GM10266 (cell line): ENCODE measurements around the gene UQCRC2.
"Not testable (repeated sequence)": the region's sequence is repeated elsewhere in the genome, so short reads cannot be mapped to it uniquely, and the experiment has no call there.

ENCODE experiments used
- DNase-seq: peaks from one replicate; pipeline ENCODE4 v3.0.0; 2012; ENCODE audit errors: extremely low spot score
- TF ChIP-seq, protein P1 (sequence below): IDR thresholded peaks from 2 replicates; pipeline ENCODE4 v1.5.1; 2012; ENCODE audit warnings: mild to moderate bottlenecking, low read depth; ENCODE audit not compliant: control insufficient read depth, insufficient read depth; ENCODE audit errors: missing control alignments

The UQCRC2 gene

DNA sequence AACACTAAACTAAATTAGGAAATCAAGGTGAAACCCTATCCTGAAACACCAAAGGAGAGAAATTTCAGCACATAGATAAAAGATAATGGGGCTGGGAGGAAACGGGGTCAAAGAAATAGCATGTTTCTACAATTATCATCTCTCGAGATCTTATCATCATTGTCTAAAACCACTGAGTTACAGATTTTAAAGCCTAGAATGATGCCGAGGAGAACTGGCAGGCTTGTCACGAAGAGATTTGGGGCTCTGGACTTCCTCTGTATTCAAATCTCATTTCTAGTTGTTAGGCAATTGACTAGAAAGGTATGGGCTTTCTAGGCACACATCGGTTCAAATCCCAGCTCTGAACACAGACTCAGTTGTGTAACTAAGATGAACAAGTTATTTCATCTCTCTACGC is 38.5 kb downstream of the UQCRC2 start:
- TF ChIP-seq, protein P1, sequence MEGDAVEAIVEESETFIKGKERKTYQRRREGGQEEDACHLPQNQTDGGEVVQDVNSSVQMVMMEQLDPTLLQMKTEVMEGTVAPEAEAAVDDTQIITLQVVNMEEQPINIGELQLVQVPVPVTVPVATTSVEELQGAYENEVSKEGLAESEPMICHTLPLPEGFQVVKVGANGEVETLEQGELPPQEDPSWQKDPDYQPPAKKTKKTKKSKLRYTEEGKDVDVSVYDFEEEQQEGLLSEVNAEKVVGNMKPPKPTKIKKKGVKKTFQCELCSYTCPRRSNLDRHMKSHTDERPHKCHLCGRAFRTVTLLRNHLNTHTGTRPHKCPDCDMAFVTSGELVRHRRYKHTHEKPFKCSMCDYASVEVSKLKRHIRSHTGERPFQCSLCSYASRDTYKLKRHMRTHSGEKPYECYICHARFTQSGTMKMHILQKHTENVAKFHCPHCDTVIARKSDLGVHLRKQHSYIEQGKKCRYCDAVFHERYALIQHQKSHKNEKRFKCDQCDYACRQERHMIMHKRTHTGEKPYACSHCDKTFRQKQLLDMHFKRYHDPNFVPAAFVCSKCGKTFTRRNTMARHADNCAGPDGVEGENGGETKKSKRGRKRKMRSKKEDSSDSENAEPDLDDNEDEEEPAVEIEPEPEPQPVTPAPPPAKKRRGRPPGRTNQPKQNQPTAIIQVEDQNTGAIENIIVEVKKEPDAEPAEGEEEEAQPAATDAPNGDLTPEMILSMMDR: no peak
- DNase-seq: no peak

DNA sequence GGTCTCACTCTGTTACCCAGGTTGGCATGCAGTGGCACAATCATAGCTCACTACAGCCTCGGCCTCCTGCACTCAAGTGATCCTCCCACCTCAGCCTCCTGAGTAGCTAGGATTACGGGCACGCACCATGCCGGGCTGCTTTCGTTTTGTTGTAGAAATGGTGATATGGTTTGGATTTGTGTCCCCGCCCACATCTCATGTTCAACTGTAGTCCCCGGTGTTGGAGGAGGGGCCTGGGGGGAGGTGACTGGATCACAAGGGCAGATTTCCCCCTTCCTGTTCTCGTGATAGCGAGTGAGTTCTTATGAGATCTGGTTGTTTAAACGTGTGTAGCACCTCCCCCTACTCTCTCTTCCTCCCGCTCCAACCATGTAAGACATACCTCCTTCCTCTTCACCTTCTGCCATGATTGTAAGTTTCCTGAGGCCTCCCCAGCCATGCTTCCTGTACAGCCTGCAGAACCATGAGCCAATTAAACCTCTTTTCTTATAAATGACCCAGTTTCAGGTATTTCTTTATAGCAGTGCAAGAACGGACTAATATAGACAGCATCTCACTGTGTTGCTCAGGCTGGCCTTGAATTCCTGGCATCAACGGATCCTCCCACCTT is 41.8 kb downstream of the UQCRC2 start:
- TF ChIP-seq, protein P1: no peak
- no peak for DNase-seq

DNA sequence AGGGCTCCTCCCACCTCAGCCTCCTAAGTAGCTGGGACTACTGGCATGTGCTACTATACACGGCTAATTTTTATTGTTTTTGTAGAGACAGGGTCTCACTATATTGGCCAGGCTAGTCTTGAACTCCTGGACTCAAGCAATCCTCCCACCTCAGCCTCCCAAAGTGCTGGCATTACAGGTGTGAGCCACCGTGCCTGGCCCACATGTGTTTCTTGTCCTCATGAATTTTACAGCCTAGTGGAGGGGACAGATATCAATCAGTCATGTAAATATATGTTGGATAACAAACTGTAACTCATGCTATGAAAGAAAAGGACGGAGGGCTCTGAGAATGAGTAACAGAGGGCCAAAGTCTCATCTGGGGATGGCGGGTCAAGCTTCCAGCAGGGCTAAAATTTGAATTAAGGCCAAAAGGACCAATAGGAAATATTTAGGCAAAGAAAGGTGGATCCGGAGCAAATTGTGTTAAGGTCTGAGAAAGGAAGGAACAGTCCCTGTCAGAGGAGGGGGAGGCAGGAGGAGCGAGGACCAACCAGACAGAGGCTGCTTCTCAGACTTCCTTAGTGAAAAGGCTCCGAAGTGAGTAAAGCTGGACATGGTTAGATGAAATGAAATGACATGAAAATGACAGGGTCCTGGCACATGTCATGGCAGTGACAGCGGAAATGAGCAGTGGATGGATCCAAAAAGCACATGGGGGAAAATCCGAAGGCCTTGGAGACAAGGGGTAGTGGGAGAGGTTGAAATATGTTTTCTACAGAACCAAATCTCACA is 43.9 kb downstream of the UQCRC2 start:
- no peak for DNase-seq
- TF ChIP-seq, protein P1: no peak

DNA sequence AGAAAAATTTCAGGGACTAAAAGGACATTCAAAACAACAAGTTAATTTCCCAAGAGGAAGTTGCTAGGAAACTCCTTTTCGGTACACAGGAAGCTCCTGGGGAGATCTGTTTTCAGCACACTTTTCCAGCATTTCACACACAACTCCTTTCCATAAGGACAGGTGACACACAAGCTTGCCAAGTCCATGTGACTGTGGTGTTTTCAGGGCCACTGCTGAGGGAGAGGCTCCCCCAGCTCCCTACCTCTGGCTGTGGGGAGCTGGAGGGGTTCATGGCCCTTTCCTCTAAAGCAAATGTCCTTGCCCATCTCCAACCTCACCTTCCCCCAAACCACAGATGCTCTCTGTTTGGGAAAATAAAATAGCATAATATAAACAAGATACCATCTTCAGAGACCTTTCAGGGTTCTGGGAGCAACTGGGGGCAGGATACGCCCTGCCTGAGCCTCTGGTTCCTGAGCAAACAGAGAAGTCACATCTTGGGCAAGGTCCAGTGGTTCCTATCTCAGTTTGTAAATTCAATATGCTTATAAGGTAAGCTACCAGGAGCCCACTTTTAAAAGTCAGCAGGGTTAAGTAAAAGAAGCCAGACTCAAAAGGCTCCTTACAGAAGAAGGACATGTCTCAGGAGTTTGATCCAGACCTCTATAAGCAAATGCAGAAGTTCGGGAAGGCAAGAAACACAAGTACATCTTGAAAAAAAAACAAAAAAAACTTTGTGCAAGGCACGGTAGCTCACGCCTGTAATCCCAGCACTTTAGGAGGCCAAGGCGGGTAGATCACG is 44.7 kb downstream of the UQCRC2 start:
- no peak for DNase-seq
- TF ChIP-seq, protein P1: no peak

DNA sequence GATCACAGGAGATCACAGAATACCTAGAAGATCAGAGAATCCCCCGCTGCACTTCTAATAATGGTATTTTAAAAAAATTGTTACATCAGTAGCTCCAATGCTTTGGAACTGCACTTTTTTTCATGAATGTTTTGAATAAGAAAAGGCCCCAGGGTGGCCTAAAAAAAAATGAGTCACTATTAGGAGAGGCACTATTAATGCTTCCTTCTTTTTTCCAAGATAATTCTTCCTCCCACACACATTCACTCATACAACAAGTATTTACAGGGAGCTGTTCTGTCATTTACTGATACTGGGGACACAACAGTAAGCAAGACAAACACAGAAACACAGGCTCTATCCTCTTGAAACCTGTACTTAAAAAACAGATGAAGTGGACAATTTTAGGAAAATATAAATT is 48.4 kb downstream of the UQCRC2 start:
- TF ChIP-seq, protein P1: no peak
- no peak for DNase-seq

DNA sequence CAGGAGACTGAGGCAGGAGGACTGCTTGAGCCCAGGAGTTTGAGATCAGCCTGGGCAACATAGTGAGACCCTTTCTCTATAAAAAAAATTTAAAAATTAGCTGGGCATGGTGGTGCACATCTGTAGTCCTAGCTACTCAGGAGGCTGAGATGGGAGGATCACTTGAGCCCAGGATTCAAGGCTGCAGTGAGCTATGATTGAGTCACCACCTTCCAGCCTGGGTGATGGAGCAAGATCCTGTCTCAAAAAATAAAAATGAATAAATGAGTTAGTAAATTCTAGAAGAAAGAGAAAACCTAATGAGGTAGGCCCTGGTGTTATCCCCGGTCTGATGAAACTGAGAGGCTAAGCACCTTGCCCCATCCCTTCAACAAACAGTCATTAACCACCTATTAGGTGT is 48.9 kb downstream of the UQCRC2 start:
- not testable (repeated sequence) for DNase-seq

DNA sequence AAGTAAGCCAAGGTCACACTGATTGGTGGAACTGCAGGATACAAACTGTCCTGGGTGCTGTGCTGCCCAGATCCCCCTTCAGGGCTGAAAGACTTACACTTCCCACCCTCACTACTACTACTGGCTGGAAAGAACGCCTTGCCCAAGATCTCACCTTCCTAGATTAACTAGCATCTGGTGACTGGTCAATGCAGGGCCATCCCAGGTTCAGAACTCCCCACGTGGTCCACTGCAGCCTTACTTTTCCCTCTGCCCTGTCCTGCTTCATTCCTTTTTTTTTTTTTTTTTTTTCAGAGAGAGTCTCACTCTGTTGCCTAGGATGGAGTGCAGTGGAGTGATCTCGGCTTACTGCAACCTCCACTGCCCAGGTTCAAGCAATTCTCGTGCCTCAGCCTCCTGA is 50.0 kb downstream of the UQCRC2 start:
- TF ChIP-seq, protein P1: no peak
- no peak for DNase-seq
